WTC11 (cell line): ENCODE results near the gene TMEM178B. TPM values are rescaled to one million over a fixed set of nuclear protein-coding genes. Genes with fewer than 3 reads are reported as not detected.

ENCODE experiments used
- ATAC-seq: fragments of 200-7000 bp; cut with Tn5 transposase; 2 replicates; pipeline ENCODE4 v1.10.0; 2021; ENCODE audit warnings: mild to moderate bottlenecking, moderate library complexity
- CTCF ChIA-PET: fragments of 300-600 bp; sonication (Branson Sonifier 250); formaldehyde crosslinking; loops from one replicate; lab custom pipeline; 2021; ENCODE audit warnings: antibody characterized with exemption; lab: Charles Lee
- POLR2A ChIA-PET: fragments of 350-600 bp; sonication (Branson Sonifier 250); formaldehyde crosslinking; loops from one replicate; lab custom pipeline; 2021; ENCODE audit warnings: antibody characterized with exemption; lab: Charles Lee
- DNase-seq: peaks from one replicate; pipeline ENCODE4 v3.0.0; 2021; ENCODE audit warnings: low spot score
- H3K27ac Mint-ChIP-seq: 2 replicates; pipeline ENCODE4 v1.8.0; 2021; ENCODE audit warnings: mixed read lengths
- H3K27me3 Mint-ChIP-seq: 2 replicates; pipeline ENCODE4 v1.8.0; 2021; ENCODE audit warnings: low read depth, mild to moderate bottlenecking, moderate library complexity, mixed read lengths
- H3K36me3 Mint-ChIP-seq: 2 replicates; pipeline ENCODE4 v1.8.0; 2021; ENCODE audit warnings: mixed read lengths
- H3K4me1 Mint-ChIP-seq: 2 replicates; pipeline ENCODE4 v1.8.0; 2022; ENCODE audit warnings: mixed read lengths
- H3K4me3 Mint-ChIP-seq: 2 replicates; pipeline ENCODE4 v1.8.0; 2021; ENCODE audit warnings: mild to moderate bottlenecking, moderate library complexity, mixed read lengths
- H3K9me3 Mint-ChIP-seq: 2 replicates; pipeline ENCODE4 v1.8.0; 2021; ENCODE audit warnings: mixed read lengths
- CREM ChIP-seq: sonication (generic); formaldehyde crosslinking; IDR thresholded peaks from 2 replicates; pipeline ENCODE4 v1.8.1; 2022; ENCODE audit warnings: mild to moderate bottlenecking, missing genetic modification reagents, moderate library complexity
- FOXP1 ChIP-seq: sonication (generic); formaldehyde crosslinking; IDR thresholded peaks from 2 replicates; pipeline ENCODE4 v1.8.0; 2022; ENCODE audit warnings: missing genetic modification reagents, mild to moderate bottlenecking, moderate library complexity, borderline replicate concordance
- GABPB1 ChIP-seq: sonication (generic); formaldehyde crosslinking; IDR thresholded peaks from 2 replicates; pipeline ENCODE4 v1.8.1; 2023; ENCODE audit warnings: mild to moderate bottlenecking, missing genetic modification reagents
- GRHL2 ChIP-seq: fragments of 250-450 bp; sonication (Bioruptor Pico); IDR thresholded peaks from 2 replicates; pipeline ENCODE4 v1.8.0; 2022; ENCODE audit warnings: mild to moderate bottlenecking, moderate library complexity; ENCODE audit not compliant: insufficient replicate concordance, severe bottlenecking
- JAZF1 ChIP-seq: fragments of 250-450 bp; sonication (Bioruptor Pico); IDR thresholded peaks from 2 replicates; pipeline ENCODE4 v1.9.0; 2021; ENCODE audit warnings: moderate library complexity, mild to moderate bottlenecking, inconsistent platforms
- JUN ChIP-seq: sonication (generic); formaldehyde crosslinking; IDR thresholded peaks from 2 replicates; pipeline ENCODE4 v1.8.0; 2023; ENCODE audit warnings: mild to moderate bottlenecking, missing genetic modification reagents
- KAT7 ChIP-seq: sonication (generic); formaldehyde crosslinking; IDR thresholded peaks from 2 replicates; pipeline ENCODE4 v1.8.1; 2023; ENCODE audit warnings: missing genetic modification reagents, mild to moderate bottlenecking, borderline replicate concordance
- MXD4 ChIP-seq: fragments of 250-450 bp; sonication (Bioruptor Pico); IDR thresholded peaks from 2 replicates; pipeline ENCODE4 v1.8.0; 2021; ENCODE audit warnings: mild to moderate bottlenecking, moderate library complexity, borderline replicate concordance
- TEAD1 ChIP-seq: sonication (generic); formaldehyde crosslinking; IDR thresholded peaks from 2 replicates; pipeline ENCODE4 v1.8.0; 2022; ENCODE audit warnings: mild to moderate bottlenecking, missing genetic modification reagents
- ZNF219 ChIP-seq: sonication (generic); formaldehyde crosslinking; IDR thresholded peaks from 2 replicates; pipeline ENCODE4 v1.8.0; 2023; ENCODE audit warnings: missing genetic modification reagents, mild to moderate bottlenecking, borderline replicate concordance
- ZNF396 ChIP-seq: fragments of 250-450 bp; sonication (Bioruptor Pico); IDR thresholded peaks from 2 replicates; pipeline ENCODE4 v1.8.0; 2021; ENCODE audit warnings: mild to moderate bottlenecking, moderate library complexity, borderline replicate concordance
- ZNF423 ChIP-seq: fragments of 250-450 bp; sonication (Bioruptor Pico); IDR thresholded peaks from 2 replicates; pipeline ENCODE4 v2.1.2; 2022; ENCODE audit warnings: mild to moderate bottlenecking, moderate library complexity
- total RNA-seq: library from RNA; stranded (reverse); gene quantifications from 3 replicates; pipeline ENCODE4 v1.2.3, GENCODE V29; 2021
- TF ChIP-seq, protein P1 (sequence below): sonication (generic); formaldehyde crosslinking; IDR thresholded peaks from 2 replicates; pipeline ENCODE4 v1.8.0; 2022; ENCODE audit warnings: mild to moderate bottlenecking, missing genetic modification reagents
- TF ChIP-seq, protein P2 (sequence below): sonication (generic); formaldehyde crosslinking; IDR thresholded peaks from 2 replicates; pipeline ENCODE4 v1.8.0; 2023; ENCODE audit warnings: missing genetic modification reagents, mild to moderate bottlenecking, borderline replicate concordance
- TF ChIP-seq, protein P3 (sequence below): fragments of 200-600 bp; IDR thresholded peaks from 2 replicates; pipeline ENCODE4 v1.8.0; 2022; ENCODE audit warnings: antibody characterized with exemption
- TF ChIP-seq, protein P4 (sequence below): fragments of 250-450 bp; sonication (Bioruptor Pico); conservative IDR thresholded peaks from 2 replicates; pipeline ENCODE4 v1.9.0; 2021; ENCODE audit warnings: mild to moderate bottlenecking
- TF ChIP-seq, protein P5 (sequence below): fragments of 250-450 bp; sonication (Bioruptor Pico); IDR thresholded peaks from 2 replicates; pipeline ENCODE4 v2.1.2; 2022; ENCODE audit warnings: mild to moderate bottlenecking, moderate library complexity
- TF ChIP-seq, protein P6 (sequence below): sonication (generic); formaldehyde crosslinking; IDR thresholded peaks from 2 replicates; pipeline ENCODE4 v1.8.0; 2022; ENCODE audit warnings: mild to moderate bottlenecking, missing genetic modification reagents
- TF ChIP-seq, protein P7 (sequence below): sonication (generic); formaldehyde crosslinking; IDR thresholded peaks from 2 replicates; pipeline ENCODE4 v1.8.0; 2022; ENCODE audit warnings: missing genetic modification reagents

Gene TMEM178B
- total RNA-seq, 1 experiment from 2014 or later = 20.4 TPM

DNA sequence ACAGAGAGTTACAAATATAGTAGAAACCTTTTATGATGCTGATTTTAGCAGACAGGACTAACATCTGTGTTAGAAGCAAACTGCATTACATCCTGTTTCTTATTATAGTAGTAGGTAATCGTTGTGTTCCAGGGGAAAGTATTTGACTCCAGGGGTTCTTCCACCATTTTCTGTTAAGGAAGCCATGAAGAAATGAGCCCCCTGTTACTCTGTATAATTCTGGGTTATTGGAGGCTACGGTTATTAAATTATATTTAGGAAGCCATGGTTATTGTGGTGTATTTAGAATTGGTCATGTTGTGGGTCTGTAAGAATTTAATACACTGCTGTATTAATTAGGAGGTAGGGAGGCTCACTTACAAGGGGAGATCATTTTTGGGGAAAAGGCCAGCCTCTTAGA, 301.6 kb downstream of the TMEM178B start:
- ChIA-PET POLR2A (no interaction called here), CTCF (no interaction called here)
- ATAC-seq (no peak), DNase-seq (no peak)
- H3K27ac Mint-ChIP-seq = no peak overlapping the region
- TF ChIP-seq, protein P1, sequence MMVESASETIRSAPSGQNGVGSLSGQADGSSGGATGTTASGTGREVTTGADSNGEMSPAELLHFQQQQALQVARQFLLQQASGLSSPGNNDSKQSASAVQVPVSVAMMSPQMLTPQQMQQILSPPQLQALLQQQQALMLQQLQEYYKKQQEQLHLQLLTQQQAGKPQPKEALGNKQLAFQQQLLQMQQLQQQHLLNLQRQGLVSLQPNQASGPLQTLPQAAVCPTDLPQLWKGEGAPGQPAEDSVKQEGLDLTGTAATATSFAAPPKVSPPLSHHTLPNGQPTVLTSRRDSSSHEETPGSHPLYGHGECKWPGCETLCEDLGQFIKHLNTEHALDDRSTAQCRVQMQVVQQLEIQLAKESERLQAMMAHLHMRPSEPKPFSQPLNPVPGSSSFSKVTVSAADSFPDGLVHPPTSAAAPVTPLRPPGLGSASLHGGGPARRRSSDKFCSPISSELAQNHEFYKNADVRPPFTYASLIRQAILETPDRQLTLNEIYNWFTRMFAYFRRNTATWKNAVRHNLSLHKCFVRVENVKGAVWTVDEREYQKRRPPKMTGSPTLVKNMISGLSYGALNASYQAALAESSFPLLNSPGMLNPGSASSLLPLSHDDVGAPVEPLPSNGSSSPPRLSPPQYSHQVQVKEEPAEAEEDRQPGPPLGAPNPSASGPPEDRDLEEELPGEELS (CRISPR knock-in tag) = no peak
- H3K4me1 Mint-ChIP-seq = peaks cover 13% of the 10 kb centered on the region
- H3K9me3 Mint-ChIP-seq = peaks cover 7% of the 10 kb centered on the region
- H3K27me3 Mint-ChIP-seq = no peaks in the 10 kb centered on the region; the same call in 1 of the 2 replicates
- H3K36me3 Mint-ChIP-seq = peaks cover 6% of the 10 kb centered on the region
- no peak overlapping the region for H3K4me3 Mint-ChIP-seq

DNA sequence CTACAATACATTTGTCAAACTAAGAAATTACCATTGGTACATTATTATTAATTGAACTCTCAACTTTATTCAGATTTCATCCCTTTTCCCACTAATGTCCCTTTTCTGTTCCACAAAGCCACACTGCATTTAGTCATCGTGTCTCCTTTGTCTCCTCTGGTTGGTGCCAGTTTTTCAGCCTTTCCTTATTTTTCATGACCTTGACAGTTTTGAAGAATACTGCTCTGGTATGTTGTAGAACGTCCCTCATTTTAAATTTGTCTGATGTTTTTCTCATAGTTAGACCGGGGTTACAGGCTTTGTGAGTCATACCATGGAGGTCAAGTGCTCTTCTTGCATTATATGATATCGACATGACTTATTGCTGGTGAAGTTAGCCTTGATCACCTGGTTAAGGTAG, 304.0 kb downstream of the TMEM178B start:
- ChIA-PET POLR2A (no interaction called here), CTCF (no interaction called here)
- TF ChIP-seq, protein P2, sequence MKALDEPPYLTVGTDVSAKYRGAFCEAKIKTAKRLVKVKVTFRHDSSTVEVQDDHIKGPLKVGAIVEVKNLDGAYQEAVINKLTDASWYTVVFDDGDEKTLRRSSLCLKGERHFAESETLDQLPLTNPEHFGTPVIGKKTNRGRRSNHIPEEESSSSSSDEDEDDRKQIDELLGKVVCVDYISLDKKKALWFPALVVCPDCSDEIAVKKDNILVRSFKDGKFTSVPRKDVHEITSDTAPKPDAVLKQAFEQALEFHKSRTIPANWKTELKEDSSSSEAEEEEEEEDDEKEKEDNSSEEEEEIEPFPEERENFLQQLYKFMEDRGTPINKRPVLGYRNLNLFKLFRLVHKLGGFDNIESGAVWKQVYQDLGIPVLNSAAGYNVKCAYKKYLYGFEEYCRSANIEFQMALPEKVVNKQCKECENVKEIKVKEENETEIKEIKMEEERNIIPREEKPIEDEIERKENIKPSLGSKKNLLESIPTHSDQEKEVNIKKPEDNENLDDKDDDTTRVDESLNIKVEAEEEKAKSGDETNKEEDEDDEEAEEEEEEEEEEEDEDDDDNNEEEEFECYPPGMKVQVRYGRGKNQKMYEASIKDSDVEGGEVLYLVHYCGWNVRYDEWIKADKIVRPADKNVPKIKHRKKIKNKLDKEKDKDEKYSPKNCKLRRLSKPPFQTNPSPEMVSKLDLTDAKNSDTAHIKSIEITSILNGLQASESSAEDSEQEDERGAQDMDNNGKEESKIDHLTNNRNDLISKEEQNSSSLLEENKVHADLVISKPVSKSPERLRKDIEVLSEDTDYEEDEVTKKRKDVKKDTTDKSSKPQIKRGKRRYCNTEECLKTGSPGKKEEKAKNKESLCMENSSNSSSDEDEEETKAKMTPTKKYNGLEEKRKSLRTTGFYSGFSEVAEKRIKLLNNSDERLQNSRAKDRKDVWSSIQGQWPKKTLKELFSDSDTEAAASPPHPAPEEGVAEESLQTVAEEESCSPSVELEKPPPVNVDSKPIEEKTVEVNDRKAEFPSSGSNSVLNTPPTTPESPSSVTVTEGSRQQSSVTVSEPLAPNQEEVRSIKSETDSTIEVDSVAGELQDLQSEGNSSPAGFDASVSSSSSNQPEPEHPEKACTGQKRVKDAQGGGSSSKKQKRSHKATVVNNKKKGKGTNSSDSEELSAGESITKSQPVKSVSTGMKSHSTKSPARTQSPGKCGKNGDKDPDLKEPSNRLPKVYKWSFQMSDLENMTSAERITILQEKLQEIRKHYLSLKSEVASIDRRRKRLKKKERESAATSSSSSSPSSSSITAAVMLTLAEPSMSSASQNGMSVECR (CRISPR knock-in tag) = no peak
- TF ChIP-seq, protein P3, sequence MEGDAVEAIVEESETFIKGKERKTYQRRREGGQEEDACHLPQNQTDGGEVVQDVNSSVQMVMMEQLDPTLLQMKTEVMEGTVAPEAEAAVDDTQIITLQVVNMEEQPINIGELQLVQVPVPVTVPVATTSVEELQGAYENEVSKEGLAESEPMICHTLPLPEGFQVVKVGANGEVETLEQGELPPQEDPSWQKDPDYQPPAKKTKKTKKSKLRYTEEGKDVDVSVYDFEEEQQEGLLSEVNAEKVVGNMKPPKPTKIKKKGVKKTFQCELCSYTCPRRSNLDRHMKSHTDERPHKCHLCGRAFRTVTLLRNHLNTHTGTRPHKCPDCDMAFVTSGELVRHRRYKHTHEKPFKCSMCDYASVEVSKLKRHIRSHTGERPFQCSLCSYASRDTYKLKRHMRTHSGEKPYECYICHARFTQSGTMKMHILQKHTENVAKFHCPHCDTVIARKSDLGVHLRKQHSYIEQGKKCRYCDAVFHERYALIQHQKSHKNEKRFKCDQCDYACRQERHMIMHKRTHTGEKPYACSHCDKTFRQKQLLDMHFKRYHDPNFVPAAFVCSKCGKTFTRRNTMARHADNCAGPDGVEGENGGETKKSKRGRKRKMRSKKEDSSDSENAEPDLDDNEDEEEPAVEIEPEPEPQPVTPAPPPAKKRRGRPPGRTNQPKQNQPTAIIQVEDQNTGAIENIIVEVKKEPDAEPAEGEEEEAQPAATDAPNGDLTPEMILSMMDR = no peak
- no peak for TF ChIP-seq KAT7 (CRISPR knock-in tag)
- no peak for TF ChIP-seq TEAD1 (CRISPR knock-in tag)
- TF ChIP-seq MXD4 (CRISPR knock-in tag) = no peak
- no peak for TF ChIP-seq ZNF219
- TF ChIP-seq ZNF423 (CRISPR knock-in tag) = no peak
- no peak for TF ChIP-seq CREM
- no peak for TF ChIP-seq GABPB1
- TF ChIP-seq, protein P4, sequence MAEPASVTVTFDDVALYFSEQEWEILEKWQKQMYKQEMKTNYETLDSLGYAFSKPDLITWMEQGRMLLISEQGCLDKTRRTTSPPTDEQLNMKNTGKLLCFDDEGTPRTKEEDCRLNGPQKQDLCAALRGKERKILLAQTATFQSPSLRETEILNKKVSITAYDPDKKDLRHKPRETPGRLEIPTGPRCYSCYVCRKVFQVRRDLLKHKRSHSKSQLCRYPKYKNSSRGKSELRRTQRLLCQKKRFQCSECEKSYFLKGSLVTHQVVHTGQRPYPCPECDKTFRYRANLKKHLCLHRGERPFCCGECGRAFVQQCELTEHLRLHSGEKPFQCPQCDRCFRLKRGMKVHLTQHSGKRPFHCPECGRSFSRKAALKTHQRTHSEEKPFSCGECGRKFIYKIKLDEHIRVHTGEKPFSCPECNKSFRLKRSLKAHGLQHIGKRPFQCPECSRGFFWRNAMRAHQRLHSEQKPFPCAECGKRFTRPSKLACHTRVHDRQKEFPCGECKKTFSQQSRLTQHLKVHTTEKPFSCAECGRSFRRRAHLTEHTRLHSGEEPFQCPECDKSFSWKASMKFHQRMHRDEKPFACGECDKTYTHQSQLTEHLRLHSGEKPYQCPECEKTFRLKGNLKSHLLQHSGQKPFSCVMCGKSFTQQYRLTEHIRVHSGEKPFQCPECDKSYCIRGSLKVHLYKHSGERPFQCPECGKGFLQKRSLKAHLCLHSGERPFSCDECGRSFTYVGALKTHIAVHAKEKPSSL (CRISPR knock-in tag) = no peak
- no peak for TF ChIP-seq GRHL2 (CRISPR knock-in tag)
- TF ChIP-seq, protein P5, sequence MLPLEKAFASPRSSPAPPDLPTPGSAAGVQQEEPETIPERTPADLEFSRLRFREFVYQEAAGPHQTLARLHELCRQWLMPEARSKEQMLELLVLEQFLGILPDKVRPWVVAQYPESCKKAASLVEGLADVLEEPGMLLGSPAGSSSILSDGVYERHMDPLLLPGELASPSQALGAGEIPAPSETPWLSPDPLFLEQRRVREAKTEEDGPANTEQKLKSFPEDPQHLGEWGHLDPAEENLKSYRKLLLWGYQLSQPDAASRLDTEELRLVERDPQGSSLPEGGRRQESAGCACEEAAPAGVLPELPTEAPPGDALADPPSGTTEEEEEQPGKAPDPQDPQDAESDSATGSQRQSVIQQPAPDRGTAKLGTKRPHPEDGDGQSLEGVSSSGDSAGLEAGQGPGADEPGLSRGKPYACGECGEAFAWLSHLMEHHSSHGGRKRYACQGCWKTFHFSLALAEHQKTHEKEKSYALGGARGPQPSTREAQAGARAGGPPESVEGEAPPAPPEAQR (CRISPR knock-in tag) = no peak
- no peak for TF ChIP-seq JUN
- TF ChIP-seq JAZF1 (CRISPR knock-in tag) = no peak
- TF ChIP-seq, protein P6, sequence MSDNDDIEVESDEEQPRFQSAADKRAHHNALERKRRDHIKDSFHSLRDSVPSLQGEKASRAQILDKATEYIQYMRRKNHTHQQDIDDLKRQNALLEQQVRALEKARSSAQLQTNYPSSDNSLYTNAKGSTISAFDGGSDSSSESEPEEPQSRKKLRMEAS = no peak
- TF ChIP-seq ZNF396 (CRISPR knock-in tag) = no peak
- TF ChIP-seq FOXP1 = no peak
- TF ChIP-seq, protein P7, sequence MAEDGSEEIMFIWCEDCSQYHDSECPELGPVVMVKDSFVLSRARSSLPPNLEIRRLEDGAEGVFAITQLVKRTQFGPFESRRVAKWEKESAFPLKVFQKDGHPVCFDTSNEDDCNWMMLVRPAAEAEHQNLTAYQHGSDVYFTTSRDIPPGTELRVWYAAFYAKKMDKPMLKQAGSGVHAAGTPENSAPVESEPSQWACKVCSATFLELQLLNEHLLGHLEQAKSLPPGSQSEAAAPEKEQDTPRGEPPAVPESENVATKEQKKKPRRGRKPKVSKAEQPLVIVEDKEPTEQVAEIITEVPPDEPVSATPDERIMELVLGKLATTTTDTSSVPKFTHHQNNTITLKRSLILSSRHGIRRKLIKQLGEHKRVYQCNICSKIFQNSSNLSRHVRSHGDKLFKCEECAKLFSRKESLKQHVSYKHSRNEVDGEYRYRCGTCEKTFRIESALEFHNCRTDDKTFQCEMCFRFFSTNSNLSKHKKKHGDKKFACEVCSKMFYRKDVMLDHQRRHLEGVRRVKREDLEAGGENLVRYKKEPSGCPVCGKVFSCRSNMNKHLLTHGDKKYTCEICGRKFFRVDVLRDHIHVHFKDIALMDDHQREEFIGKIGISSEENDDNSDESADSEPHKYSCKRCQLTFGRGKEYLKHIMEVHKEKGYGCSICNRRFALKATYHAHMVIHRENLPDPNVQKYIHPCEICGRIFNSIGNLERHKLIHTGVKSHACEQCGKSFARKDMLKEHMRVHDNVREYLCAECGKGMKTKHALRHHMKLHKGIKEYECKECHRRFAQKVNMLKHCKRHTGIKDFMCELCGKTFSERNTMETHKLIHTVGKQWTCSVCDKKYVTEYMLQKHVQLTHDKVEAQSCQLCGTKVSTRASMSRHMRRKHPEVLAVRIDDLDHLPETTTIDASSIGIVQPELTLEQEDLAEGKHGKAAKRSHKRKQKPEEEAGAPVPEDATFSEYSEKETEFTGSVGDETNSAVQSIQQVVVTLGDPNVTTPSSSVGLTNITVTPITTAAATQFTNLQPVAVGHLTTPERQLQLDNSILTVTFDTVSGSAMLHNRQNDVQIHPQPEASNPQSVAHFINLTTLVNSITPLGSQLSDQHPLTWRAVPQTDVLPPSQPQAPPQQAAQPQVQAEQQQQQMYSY (CRISPR knock-in tag) = no peak
- Mint-ChIP-seq H3K9me3 (peaks cover 7% of the 10 kb centered on the region), H3K27ac (peak overlapping the region; percentile 32; the same call in 1 of the 2 replicates), H3K4me3 (no peak overlapping the region), H3K4me1 (peaks cover 13% of the 10 kb centered on the region), H3K27me3 (no peaks in the 10 kb centered on the region; the same call in 1 of the 2 replicates), H3K36me3 (peaks cover 6% of the 10 kb centered on the region)
- DNase-seq (no peak), ATAC-seq (no peak)
